Stimulated activated CD4-positive, alpha-beta T cell treated with anti-CD3 and anti-CD28 coated beads, Interleukin-4, amount 100 ng/mL, for 4 hours (primary cell): ENCODE data around the gene CDC34.

Experiments
- DNase-seq, 2 experiments: peaks; one replicate each; pipeline ENCODE4 v3.0.0-alpha.2; 2020

The CDC34 gene, protein sequence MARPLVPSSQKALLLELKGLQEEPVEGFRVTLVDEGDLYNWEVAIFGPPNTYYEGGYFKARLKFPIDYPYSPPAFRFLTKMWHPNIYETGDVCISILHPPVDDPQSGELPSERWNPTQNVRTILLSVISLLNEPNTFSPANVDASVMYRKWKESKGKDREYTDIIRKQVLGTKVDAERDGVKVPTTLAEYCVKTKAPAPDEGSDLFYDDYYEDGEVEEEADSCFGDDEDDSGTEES

DNA sequence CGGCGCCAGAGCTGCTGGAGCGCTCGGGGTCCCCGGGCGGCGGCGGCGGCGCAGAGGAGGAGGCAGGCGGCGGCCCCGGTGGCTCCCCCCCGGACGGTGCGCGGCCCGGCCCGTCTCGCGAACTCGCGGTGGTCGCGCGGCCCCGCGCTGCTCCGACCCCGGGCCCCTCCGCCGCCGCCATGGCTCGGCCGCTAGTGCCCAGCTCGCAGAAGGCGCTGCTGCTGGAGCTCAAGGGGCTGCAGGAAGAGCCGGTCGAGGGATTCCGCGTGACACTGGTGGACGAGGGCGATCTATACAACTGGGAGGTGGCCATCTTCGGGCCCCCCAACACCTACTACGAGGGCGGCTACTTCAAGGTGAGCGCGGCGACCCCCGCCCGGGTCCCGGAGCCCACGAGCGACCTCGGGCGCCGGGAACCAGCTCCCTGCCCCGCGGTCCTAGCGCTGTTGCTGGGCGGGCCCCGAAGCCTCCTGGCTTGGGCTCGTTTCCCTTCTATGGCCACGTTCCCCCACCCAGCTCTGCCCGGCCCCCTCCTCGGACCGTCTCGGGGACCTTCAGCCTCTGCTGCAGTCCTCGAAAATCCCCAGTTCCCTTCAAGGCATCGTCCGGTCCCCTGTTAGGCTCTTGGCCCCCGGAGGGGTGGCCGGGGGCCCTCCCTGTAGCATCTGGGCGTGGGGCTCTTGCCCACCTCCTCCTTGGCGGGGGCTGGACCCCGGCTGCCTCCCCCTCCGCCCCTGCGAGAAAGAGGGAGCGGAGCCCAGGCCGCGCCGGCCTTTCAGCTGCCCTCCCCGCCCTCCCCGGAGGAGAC, at the start of gene CDC34:
Gene CDC34 (plus strand): TSS at position 8 of the 808 bp plus-strand sequence. CDS start 172 bp downstream, at position 180.
- no peak for DNase-seq

DNA sequence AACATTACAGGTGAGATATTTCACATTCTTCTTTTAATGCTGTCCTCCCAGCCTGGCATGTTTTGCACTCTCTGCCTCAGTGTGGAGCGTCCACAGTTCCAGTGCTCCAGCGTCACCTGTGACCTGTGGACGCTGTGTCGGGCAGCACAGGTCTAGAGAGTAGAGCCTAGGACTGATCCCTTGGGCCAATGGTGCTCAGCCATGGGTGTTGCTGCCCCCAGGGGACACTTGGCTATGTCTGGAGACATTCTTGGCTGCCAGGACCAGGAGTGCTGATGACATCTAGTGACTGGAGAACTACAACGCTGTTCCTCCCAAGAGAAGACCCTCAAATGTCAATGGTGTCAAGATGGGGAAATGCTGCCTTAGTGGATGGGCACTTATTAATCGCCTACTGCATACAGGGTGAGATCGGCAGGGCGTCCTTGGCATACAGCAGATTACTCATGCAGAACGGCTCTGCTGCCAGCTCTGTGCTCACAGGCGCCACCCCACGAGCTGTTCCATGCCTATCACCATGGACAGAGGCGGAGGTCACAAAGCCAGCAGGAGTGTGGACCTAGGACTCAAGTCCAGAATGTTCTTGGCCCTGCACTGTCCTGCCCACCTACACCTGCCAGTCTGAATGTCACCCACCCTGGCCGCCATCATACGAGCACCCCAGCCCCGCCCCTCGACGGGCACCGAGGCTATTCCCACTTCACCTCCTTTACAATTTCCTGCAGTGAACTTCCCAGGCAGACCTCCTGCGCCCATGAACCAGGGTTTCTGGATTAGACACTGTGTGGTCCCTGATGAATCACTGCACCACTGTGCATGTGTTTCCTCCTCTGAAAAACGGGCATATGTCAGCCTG, 49.1 kb upstream of the CDC34 start:
- DNase-seq = no peak

DNA sequence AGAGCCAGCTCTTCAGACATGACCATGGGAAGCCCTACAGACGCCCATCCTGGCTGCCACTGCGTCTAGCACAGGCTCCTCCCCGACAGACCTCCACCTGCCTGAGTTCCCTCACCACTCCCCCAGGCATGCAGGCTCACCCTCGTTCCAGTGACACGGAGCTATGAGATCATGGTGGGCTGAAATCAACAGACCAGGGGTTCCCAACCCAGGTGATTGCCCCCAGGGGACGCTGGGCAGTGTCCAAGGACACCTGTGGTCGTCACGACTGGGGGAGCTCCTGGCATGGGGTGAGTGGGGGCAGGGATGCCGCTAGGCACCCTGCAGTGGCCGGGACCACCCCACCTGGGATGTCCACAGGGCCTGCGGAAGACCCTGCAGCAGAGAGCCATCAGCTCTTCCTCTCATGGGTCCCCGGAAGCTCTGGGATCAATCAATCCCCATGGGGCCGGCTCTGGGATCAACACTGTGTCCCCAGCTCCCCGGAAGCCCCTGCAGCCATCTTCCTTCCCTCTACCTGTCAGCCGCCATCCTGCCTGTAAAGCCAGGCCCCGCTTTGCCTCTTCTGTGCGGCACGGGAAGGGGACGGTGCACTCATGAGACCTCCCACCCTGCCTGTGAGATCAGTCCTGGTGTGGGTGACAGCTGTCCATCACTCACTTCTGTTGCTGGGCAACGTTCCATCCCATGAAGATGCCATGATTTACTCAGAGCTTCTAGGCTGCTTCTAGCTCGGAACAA, 48.1 kb upstream of the CDC34 start:
- DNase-seq = no peak

DNA sequence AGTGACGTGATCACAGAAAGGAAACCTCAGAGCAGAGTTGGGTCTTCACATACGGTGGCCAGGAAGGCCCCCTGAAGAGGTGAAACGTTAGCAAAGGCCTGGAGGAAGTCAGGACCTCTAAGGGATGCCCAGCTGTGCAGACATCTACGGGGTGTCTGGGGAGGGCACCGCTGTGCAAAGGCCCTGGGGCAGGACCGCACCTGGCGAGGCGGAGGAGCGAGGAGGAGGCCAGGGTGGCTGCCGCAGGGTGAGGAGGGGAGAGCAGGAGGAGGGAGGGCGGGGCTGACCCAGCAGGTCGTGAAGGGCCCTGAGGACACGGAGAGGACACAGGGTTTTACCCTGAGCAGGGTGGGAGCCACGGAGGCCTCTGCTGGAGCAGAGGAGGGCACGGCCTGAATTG, 47.1 kb upstream of the CDC34 start:
- DNase-seq = no peak

DNA sequence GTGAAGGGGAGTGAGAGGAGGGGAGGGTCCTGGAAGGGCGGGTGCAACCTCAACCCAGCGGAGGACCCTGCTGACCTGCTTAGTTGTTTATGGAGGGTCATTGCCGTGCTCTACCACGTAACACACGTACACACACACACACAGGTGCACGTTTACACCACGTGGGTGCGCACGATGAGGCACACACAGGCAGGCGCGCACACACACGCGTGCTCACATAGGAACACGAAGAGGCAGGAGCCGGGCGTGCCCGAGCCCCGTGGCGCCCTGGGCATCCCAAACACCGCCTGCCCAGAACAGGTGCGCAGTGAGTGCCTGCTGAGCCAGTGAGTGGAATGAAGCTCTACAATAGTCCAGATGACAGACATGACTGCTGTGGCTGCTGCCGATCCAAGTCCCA, 46.5 kb upstream of the CDC34 start:
- DNase-seq = no peak

DNA sequence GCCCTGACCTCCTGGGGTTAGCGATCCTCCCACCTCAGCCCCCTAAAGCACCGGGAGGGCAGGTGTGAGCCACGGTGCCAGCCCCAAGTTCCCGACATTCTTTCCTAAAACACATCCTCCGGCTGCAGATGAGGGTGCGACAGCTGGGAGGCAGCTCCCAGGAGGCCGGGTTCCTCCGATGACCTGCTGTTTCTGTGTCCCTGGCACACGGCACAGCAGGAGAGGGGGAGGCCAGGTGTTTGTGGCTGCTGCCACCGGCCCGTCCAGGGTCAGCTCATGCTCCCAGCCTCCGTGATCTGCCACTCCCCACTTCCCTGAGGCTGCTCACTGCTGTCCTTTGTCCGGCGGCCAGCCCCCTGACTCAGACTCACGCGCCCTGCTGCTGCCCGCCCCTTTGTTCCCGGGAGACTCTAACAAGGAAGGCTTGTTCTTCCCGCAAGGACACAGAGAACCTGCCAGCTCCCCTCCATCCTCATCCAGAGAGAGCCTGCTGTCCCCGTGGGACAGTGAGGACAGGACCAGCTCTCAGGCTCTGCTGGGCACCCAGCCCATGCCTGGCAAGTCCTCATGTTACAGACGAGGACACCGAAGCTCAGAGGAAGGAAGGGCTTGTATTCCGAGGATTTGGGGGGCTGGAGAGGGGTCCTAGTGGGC, 45.9 kb upstream of the CDC34 start:
- DNase-seq = no peak

DNA sequence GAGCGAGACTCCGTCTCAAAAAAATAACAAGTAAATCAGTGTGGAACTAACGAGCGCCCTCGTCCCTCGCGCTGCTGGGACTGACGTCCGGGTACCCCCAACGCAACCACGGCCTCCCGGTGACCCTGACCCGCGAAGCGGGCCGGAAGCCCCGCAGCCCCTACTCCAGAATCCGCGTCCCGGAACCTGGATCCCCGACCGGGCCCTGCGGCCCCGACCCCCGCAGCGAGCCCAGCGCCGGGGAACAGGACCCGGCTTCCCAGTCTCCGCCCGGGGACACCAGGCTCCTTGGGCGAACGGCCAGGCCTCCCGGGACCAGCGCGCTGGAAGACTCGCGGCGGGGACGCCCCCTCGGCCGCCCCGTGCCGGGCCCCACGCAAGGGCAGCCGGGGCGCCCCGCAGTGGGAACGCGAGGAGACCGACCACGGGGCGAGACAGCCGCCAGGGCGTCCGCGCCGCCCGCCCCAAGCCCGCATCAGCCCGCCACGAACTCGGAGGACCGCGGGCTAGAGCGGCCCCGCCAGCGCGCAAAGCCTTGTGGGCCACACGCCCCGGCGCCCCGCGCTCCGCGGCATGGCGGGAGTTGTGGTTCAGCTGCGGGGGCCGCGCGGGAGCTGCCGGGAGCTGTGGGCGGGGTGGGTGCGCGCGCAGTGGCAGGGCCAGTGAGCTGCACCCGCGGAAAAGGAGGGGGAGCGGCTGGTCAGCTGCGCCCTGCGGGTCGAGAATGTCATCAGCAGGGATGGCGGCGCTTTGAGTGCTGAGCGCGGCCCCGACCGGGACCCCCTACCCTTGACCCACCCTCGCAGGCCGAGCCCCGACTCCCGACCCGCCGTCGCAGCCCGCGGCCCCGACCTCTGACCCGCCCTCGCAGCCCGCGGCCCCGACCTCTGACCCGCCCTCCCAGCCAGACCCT, 42.8 kb upstream of the CDC34 start:
- DNase-seq = peak; percentile 90 to 97

DNA sequence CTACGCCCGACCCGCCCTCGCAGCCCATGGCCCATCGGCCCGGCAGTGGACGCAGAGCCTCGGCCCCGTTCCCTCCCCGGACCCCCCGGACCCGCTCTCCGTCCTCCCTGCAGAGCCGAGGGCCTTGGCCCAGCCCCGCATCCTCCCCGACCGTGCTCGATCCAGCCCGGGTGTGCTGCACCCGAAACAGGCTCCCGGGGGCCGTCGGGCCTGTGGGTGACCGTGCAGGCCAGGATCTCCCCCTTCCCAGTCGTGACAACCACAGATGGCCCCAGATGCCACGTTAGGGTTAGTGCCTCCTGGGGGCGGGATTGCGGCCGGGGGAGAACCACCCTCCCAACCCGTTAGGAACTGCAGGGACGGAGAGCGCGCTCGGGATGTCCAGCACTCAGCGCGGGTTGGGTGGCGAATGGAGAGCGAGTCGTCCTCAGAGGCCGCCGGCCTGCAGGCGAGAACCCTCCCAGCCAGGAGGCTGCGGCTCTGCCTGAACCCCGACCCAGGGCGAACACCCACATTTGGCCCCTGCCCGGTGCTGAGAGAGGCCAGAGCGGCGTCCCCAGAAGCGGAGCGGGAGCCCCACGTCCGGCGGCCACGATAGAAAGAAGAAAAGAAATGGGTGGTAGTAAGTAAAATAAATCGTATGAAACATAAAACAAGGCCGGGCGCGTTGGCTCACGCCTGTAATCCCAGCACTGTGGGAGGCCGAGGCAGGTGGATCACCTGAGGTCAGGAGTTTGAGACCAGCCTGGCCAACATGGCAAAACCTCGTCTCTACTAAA, 42.0 kb upstream of the CDC34 start:
- DNase-seq = no peak

DNA sequence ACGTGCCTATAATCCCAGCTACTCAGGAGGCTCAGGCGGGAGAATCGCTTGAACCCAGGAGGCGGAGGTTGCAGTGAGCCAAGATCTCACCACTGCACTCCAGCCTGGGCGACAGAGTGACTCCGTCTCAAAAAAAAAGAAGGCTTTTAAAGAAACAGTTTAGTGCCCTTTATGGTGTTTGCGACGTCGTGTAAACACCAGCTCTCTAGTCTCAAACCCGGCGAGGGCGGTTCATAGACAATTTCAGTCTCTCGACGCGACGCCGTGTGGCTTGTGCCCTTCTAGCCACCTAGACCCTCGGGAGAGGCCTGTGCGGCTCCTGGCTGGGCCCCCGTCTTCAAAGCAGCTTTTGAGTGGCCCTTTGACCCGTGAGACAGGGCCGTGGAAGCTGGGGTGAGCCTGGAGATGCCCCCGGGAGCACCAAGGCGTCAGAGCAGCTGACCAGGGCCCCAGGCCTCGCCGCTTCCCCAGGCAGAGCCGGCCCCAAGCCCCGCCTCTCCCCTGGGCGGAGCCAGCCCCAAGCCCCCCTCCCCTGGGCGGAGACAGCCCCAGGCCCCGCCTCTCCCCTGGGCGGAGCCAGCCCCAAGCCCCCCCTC, 40.3 kb upstream of the CDC34 start:
- DNase-seq = no peak

DNA sequence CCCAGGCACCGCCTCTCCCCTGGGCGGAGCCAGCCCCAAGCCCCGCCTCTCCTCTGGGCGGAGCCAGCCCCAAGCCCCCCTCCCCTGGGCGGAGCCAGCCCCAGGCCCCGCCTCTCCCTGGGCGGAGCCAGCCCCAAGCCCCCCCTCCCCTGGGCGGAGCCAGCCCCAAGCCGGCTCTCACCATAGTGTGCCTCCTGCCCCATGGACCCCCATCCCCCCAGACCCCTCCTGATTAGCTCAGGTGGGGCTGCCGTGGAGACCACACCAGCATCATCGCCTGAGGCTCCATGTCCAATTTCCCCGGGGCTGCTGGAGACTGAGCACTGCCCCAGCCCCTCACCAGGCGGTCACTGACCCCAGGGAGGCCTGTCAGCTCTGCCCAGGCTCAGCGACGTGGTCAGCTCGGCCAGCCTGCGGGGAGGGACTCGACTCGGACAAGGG, 39.4 kb upstream of the CDC34 start:
- DNase-seq = no peak

DNA sequence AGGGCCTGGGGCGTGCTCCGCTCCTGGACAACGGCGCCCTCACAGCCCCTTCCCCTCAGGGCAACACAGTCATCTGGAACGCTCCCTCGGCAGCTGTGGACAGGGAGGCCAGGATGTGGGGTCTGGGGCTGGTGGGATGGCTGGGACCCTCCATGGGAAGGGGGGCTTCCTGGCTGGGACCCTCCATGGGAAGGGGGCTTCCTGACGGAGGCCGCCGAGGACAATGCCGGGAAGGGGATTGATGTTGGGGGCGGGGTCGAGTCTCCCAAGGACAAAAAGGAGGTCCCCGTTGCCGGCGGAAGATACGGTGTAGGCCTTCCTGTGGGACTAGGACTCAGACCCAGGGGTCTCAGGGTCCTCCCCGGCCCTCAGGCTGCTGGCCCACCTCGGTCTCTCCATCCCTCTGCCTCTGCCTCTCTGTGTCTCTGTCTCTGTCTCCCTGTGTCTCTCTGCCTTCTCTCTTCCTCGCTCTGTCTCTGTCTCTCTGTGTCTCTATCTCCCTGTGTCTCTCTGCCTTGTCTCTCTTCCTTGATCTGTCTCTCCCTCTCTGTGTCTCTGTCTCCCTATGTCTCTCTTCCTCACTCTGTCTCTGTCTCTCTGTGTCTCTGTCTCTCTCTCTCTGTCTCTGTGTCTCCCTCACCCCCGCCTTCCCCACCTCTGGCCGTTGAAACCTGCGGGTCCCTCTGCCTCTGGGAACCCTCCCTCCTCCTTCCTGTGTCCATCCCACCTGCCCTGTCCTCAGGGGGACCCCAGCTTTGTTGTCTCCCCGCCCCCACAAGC, 38.0 kb upstream of the CDC34 start:
- no peak for DNase-seq

DNA sequence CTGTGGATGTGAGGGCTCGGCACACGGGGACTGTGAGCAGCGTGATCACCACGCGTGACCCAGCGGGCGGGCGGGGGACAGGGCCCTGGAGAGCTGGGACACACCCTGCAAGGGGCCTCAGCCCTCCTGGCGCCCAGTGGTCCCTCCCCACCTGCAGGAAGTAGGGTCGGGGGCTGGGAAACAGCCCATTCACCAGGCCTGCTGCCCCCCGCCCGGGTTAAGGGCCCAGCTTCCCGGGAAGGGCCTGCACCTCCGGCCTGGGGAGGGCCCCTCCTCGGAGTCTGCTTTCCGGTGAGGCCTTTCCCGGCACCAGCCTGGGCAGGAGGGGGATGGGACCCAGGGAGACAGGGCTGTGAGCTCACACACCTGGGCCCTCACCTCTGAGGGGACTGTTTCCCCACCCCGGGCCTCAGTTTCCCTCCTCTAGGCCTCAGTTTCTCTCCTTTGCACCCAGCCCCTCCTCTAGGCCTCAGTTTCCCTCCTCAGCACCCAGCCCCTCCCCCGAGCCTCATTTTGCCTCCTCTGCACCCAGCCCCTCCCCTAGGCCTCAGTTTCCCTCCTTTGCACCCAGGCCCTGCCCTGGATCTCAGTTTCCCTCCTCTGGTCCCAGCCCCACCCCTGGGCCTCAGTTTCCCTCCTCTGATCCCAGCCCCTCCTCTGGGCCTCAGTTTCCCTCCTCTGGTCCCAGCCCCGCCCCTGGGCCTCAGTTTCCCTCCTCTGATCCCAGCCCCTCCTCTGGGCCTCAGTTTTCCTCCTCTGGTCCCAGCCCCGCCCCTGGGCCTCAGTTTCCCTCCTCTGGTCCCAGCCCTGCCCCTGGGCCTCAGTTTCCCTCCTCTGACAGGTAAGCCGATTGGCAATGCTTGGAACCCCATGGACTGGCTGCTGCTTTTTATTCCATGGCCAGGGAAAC, 37.1 kb upstream of the CDC34 start:
- no peak for DNase-seq

DNA sequence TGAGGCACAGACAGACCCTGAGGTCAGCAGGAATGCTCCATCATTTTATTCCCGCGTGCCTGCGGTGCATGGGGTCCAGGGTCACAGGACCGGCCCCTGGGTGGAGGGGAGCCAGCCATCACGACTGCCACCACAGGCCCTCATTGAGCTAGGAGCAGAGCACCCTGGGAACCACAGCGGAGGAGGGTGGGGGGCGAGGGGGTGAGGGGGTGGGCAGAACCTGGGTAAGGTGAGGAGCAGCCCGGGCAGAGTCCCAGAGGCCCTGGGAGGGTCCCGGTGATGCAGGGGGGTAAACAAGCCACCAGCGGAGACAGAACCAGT, 36.5 kb upstream of the CDC34 start:
- no peak for DNase-seq

DNA sequence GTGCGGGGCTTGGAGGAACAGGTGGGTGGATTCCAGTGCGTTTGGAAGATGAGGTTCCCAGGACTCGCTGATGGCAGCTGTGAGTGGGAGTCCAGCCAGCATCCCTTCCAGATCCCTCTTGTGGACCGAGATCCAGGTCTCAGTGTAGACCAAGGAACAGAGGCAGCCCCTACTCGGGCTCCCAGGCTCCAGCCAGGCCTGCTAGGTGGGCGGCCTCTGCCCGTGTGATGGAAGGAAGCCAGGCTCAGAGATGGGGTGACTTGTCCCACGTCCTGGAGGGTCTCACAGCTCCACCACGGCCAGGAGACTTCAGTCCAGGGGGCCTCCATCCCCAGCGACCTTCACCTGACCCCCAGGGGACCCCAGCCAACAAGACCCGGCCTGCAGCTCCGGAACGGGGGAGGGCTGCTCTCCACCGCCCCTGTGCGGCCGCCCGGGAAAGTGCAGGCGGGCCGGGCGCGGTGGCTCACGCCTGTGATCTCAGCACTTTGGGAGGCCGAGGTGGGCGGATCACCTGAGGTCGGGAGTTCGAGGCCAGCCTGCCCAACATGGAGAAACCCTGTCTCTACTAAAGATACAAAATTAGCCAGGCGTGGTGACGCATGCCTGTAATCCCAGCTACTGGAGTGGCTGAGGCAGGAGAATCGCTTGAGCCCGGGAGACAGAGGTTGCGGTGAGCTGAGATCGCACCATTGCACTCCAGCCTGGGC, 36.0 kb upstream of the CDC34 start:
- no peak for DNase-seq

DNA sequence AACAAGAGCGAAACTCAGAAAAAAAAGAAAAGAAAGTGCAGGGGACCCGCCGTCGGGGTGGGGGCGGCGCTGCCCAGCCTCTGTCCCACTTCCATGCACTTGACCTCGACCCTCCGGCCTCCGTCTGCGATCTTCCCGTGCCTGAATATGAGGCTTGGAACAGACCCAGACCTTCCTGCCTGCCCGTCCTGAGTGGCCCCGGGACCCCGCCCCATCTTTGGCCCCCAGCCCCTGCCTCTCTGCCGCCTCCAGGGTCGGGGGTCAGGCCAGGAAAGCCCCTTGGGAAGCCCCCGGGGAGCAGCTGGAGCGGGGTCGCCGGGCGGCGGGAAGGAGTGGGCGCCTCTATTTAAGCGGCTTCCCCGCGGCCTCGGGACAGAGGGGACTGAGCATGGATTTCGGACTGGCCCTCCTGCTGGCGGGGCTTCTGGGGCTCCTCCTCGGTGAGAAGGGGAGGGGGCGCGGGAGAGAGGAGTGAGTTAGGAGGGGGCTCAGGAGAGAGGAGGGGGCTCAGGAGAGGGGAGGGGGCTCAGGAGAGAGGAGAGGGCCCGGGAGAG, 35.4 kb upstream of the CDC34 start, which contains the start of gene MADCAM1:
Gene MADCAM1 (plus strand): TSS at position 375 of the 554 bp plus-strand sequence. CDS start 14 bp downstream, at position 389.
- DNase-seq = no peak

DNA sequence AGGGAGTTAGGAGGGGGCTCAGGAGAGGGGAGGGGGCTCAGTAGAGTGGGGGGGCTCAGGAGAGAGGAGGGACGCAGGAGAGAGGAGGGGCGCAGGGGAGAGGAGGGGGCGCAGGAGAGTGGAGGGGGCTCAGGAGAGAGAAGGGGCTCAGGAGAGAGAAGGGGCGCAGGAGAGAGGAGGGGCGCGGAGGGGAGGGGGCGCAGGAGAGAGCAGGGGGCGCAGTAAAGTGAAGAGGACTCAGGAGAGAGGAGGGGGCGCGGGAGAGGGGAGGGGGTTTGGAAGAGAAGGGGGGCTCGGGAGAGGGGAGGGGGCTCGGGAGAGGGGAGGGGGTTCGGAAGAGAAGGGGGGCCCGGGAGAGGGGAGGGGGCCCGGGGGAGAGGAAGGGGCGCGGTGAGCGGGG, 34.6 kb upstream of the CDC34 start:
- DNase-seq = no peak

DNA sequence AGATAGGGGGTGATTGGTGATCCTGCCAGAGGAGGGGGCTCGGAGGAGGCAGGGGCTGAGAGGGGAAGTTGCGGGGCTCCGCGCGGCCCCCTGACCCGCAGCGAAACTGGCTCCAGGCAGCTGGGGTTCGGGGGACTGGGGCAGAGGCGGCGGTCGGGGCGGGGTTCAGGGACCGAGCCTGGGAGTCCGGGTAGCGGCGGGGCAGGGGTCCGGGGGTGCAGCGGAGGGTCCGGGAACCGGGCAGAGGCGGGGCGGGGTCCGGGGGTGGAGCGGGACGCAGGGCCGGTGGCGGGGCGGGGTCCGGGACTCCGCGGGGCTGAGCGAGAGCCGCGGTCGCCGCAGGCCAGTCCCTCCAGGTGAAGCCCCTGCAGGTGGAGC, 34.1 kb upstream of the CDC34 start:
- no peak for DNase-seq
